Astrocyte (in vitro differentiated cells and primary cell): ENCODE measurements around the gene JMJD4. TPM values are rescaled to one million over a fixed set of nuclear protein-coding genes. Genes with fewer than 3 reads are reported as not detected.
A peak's percentile ranks its signal among the peaks of the same experiment; 100 is the strongest.

Experiments
- DNase-seq: peaks from one replicate; pipeline ENCODE4 v3.0.0-alpha.2; 2010; ENCODE audit warnings: low read depth
- FAIRE-seq: peaks from 2 replicates; lab custom pipeline; 2011; peaks lifted over from hg19 to GRCh38; lab: Jason Lieb, UNC
- H2AFZ ChIP-seq: 2 replicates; pipeline ENCODE4 v1.6.0; 2012; ENCODE audit warnings: low read depth, low read length, inconsistent platforms
- H3K27ac ChIP-seq: 2 replicates; pipeline ENCODE4 v1.5.1; 2011; ENCODE audit warnings: low read depth, low read length, inconsistent platforms
- H3K27me3 ChIP-seq: 2 replicates; pipeline ENCODE4 v1.6.0; 2011; ENCODE audit warnings: low read length, inconsistent platforms; ENCODE audit not compliant: insufficient read depth
- H3K36me3 ChIP-seq: 2 replicates; pipeline ENCODE4 v1.5.1; 2011; ENCODE audit warnings: low read length, inconsistent platforms; ENCODE audit not compliant: insufficient read depth
- H3K4me1 ChIP-seq: 2 replicates; pipeline ENCODE4 v1.5.1; 2011; ENCODE audit warnings: low read length, inconsistent platforms; ENCODE audit not compliant: insufficient read depth
- H3K4me2 ChIP-seq: 2 replicates; pipeline ENCODE4 v1.6.0; 2012; ENCODE audit warnings: low read length, inconsistent platforms
- H3K4me3 ChIP-seq: 2 replicates; pipeline ENCODE4 v1.5.1; 2011; ENCODE audit warnings: low read depth, mild to moderate bottlenecking, low read length, inconsistent platforms; ENCODE audit not compliant: insufficient read depth
- H3K79me2 ChIP-seq: 2 replicates; pipeline ENCODE4 v1.6.0; 2012; ENCODE audit warnings: mild to moderate bottlenecking, low read length, inconsistent platforms; ENCODE audit not compliant: insufficient read depth
- H3K9ac ChIP-seq: 2 replicates; pipeline ENCODE4 v1.6.0; 2012; ENCODE audit warnings: mild to moderate bottlenecking, low read length, inconsistent platforms
- H3K9me3 ChIP-seq: 2 replicates; pipeline ENCODE4 v1.5.1; 2012; ENCODE audit warnings: low read depth, mild to moderate bottlenecking, low read length, inconsistent platforms; ENCODE audit not compliant: insufficient read depth
- H4K20me1 ChIP-seq: 2 replicates; pipeline ENCODE4 v1.6.0; 2012; ENCODE audit warnings: low read length, inconsistent platforms; ENCODE audit not compliant: insufficient read depth
- H3K27ac Mint-ChIP-seq: one replicate; pipeline ENCODE4 v1.8.0; 2021; ENCODE audit warnings: mild to moderate bottlenecking, mixed read lengths; ENCODE audit not compliant: unreplicated experiment
- H3K27me3 Mint-ChIP-seq: one replicate; pipeline ENCODE4 v1.8.0; 2021; ENCODE audit warnings: low read depth, mixed read lengths; ENCODE audit not compliant: unreplicated experiment
- H3K36me3 Mint-ChIP-seq: one replicate; pipeline ENCODE4 v1.8.0; 2021; ENCODE audit warnings: low read depth, mixed read lengths; ENCODE audit not compliant: unreplicated experiment
- H3K4me1 Mint-ChIP-seq: one replicate; pipeline ENCODE4 v1.8.0; 2021; ENCODE audit warnings: low read depth, mixed read lengths; ENCODE audit not compliant: unreplicated experiment
- H3K4me3 Mint-ChIP-seq: one replicate; pipeline ENCODE4 v1.8.0; 2021; ENCODE audit warnings: mild to moderate bottlenecking, moderate library complexity, mixed read lengths; ENCODE audit not compliant: unreplicated experiment
- H3K9me3 Mint-ChIP-seq: one replicate; pipeline ENCODE4 v1.8.0; 2021; ENCODE audit warnings: mild to moderate bottlenecking, mixed read lengths; ENCODE audit not compliant: unreplicated experiment
- EZH2 ChIP-seq: IDR thresholded peaks from 2 replicates; pipeline ENCODE4 v1.6.1; 2012; ENCODE audit warnings: mild to moderate bottlenecking, low read length, inconsistent platforms; ENCODE audit not compliant: insufficient read depth
- total RNA-seq: library from RNA; stranded (reverse); gene quantifications from 2 replicates; pipeline ENCODE4 v1.2.1, GENCODE V29; 2021
- TF ChIP-seq, protein P1 (sequence below): IDR thresholded peaks from 2 replicates; pipeline ENCODE4 v1.5.1; 2011; ENCODE audit warnings: low read depth, mild to moderate bottlenecking, inconsistent platforms, low read length, moderate library complexity; ENCODE audit not compliant: insufficient read depth

JMJD4 gene
- total RNA-seq, 1 donor from 2014 or later: 17.5 TPM

DNA sequence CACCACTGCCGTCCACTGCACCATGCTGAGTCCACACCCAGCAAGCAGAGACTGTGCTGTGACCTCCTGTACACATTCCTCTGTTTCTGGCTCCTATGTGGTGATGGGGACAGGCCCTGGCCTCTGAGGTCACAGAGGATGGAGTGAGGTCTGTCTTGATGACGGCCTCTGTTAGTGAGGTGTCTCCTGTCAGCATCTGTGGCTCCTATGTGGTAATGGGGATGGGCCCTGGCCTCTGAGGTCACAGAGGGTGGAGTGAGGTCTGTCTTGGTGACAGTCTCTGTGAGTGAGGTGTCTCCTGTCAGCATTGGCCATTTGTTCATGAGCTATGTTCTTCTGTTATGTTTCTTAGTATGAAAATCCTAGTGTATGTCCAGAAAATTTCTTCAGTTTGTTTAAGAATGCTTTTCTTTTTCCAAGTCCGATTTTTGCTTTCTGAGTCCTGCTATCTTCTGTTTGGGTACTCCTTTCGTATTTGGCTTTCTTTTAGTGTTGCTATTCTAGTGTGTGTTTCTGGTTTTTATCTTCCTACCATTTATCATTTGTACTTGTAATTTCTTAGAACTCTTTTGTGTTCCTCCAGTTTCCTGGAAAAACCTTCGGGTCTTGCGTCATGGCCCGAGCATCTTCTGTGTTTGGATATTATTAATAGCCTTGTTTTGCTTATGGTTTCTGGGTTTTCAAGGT, 13.5 kb upstream of the JMJD4 start:
- H3K27ac ChIP-seq: no peak overlapping the region
- no peak for DNase-seq
- peaks cover 5% of the 10 kb centered on the region for H3K36me3 ChIP-seq
- no peak overlapping the region for H2AFZ ChIP-seq
- H3K4me3 ChIP-seq: no peak overlapping the region
- peaks cover 84% of the 10 kb centered on the region for H3K79me2 ChIP-seq
- no peaks in the 10 kb centered on the region for H3K27me3 Mint-ChIP-seq
- no peaks in the 10 kb centered on the region for H3K9me3 ChIP-seq
- no peaks in the 10 kb centered on the region for H3K4me1 ChIP-seq
- H4K20me1 ChIP-seq: peaks cover 95% of the 10 kb centered on the region
- TF ChIP-seq, protein P1, sequence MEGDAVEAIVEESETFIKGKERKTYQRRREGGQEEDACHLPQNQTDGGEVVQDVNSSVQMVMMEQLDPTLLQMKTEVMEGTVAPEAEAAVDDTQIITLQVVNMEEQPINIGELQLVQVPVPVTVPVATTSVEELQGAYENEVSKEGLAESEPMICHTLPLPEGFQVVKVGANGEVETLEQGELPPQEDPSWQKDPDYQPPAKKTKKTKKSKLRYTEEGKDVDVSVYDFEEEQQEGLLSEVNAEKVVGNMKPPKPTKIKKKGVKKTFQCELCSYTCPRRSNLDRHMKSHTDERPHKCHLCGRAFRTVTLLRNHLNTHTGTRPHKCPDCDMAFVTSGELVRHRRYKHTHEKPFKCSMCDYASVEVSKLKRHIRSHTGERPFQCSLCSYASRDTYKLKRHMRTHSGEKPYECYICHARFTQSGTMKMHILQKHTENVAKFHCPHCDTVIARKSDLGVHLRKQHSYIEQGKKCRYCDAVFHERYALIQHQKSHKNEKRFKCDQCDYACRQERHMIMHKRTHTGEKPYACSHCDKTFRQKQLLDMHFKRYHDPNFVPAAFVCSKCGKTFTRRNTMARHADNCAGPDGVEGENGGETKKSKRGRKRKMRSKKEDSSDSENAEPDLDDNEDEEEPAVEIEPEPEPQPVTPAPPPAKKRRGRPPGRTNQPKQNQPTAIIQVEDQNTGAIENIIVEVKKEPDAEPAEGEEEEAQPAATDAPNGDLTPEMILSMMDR: no peak
- no peak for TF ChIP-seq EZH2
- no peak overlapping the region for H3K4me2 ChIP-seq
- H3K4me3 Mint-ChIP-seq: no peak overlapping the region
- H3K9ac ChIP-seq: no peak overlapping the region
- FAIRE-seq: no peak
- no peaks in the 10 kb centered on the region for H3K4me1 Mint-ChIP-seq
- H3K9me3 Mint-ChIP-seq: no peaks in the 10 kb centered on the region
- no peak overlapping the region for H3K27ac Mint-ChIP-seq
- no peaks in the 10 kb centered on the region for H3K27me3 ChIP-seq
- H3K36me3 Mint-ChIP-seq: peaks cover 6% of the 10 kb centered on the region

DNA sequence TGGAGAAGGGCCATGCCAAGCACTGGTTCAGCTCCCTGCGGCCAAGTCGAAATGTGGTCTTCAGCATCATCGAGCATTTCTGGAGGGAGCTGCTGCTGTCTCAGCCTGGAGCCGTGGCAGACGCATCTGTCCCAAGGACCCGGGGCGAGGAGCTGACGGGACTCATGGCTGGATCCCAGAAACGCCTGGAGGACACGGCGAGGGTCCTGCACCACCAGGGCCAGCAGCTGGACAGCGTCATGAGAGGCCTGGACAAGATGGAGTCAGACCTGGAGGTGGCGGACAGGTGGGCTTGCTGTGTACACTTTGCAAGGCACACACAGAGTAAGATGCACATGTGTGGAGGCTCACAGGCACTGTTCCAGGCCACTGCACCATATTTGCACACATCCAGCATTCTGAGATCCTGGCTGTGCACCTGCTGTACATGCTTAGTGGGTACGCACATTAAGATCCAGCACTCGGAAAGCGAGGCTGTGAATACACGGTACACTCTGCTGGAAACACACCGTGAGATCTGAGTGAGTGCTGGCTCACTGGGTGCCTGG, 12.9 kb upstream of the JMJD4 start:
- H2AFZ ChIP-seq: no peak overlapping the region
- peaks cover 5% of the 10 kb centered on the region for H3K36me3 ChIP-seq
- no peaks in the 10 kb centered on the region for H3K4me1 Mint-ChIP-seq
- H3K4me2 ChIP-seq: no peak overlapping the region
- H3K9ac ChIP-seq: no peak overlapping the region
- H4K20me1 ChIP-seq: peaks cover 95% of the 10 kb centered on the region
- H3K36me3 Mint-ChIP-seq: peaks cover 6% of the 10 kb centered on the region
- H3K79me2 ChIP-seq: peaks cover 87% of the 10 kb centered on the region
- peak overlapping the region; percentile 41 for H3K27ac Mint-ChIP-seq
- no peaks in the 10 kb centered on the region for H3K27me3 ChIP-seq
- H3K9me3 Mint-ChIP-seq: no peaks in the 10 kb centered on the region
- no peak for DNase-seq
- TF ChIP-seq, protein P1: no peak
- no peak for TF ChIP-seq EZH2
- H3K9me3 ChIP-seq: no peaks in the 10 kb centered on the region
- no peak overlapping the region for H3K4me3 Mint-ChIP-seq
- no peaks in the 10 kb centered on the region for H3K4me1 ChIP-seq
- no peak overlapping the region for H3K27ac ChIP-seq
- H3K4me3 ChIP-seq: no peak overlapping the region
- no peak for FAIRE-seq
- H3K27me3 Mint-ChIP-seq: no peaks in the 10 kb centered on the region

DNA sequence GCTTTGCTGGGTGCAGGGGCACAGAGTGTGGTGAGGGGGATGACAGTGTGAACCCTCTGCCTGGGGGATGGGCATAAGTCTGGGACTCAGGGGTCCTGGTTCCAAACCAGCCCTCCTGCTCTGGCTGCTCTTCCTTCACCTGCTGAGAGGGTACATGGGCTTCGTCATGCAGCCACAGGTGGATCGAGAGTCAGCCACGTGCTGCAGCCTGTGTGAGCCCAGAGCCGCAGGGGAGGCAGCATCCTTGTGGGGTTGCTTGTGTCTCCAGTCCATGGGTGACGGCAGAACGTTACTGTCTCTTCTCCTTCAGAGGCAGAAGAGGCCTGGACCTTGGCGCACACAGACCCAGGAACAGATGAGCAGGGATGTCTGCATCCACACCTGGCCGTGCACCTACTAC, 12.3 kb upstream of the JMJD4 start:
- no peak for FAIRE-seq
- Mint-ChIP-seq H3K9me3 (no peaks in the 10 kb centered on the region), H3K4me3 (no peak overlapping the region), H3K27me3 (no peaks in the 10 kb centered on the region), H3K27ac (peak overlapping the region; percentile 41), H3K36me3 (peaks cover 6% of the 10 kb centered on the region), H3K4me1 (no peaks in the 10 kb centered on the region)
- H3K4me2 ChIP-seq: no peak overlapping the region
- TF ChIP-seq EZH2: no peak
- TF ChIP-seq, protein P1: no peak
- H3K27me3 ChIP-seq: no peaks in the 10 kb centered on the region
- H3K27ac ChIP-seq: no peak overlapping the region
- no peak overlapping the region for H3K4me3 ChIP-seq
- H2AFZ ChIP-seq: no peak overlapping the region
- H3K36me3 ChIP-seq: peaks cover 3% of the 10 kb centered on the region
- no peaks in the 10 kb centered on the region for H3K9me3 ChIP-seq
- H3K79me2 ChIP-seq: peaks cover 87% of the 10 kb centered on the region
- H3K4me1 ChIP-seq: no peaks in the 10 kb centered on the region
- DNase-seq: no peak
- peaks cover 95% of the 10 kb centered on the region for H4K20me1 ChIP-seq
- no peak overlapping the region for H3K9ac ChIP-seq
